ENCODE data around the gene CASKIN2.

Gene CASKIN2

GRCh38 chr17:75459590-75460267 lies 55.6 kb downstream of the CASKIN2 start:
- ATAC-seq, result no peak
- no peak for TF ChIP-seq ZNF8 (CRISPR knock-in tag; IDR thresholded peaks at IDR 0.05)
- TF ChIP-seq ISL1 (CRISPR knock-in tag; IDR thresholded peaks at IDR 0.05), result no peak
- no peak for TF ChIP-seq PPARA (CRISPR knock-in tag; IDR thresholded peaks at IDR 0.05; ENCODE audit: borderline replicate concordance)

- TF ChIP-seq CSRNP3 (CRISPR knock-in tag; IDR thresholded peaks at IDR 0.05) (no peak), BACH2 (CRISPR knock-in tag; IDR thresholded peaks at IDR 0.05; ENCODE audit: borderline replicate concordance) (no peak), ARNTL (CRISPR knock-in tag; IDR thresholded peaks at IDR 0.05; ENCODE audit: borderline replicate concordance, low read depth) (no peak), CSDC2 (CRISPR knock-in tag; IDR thresholded peaks at IDR 0.05) (no peak), TSHZ2 (CRISPR knock-in tag; IDR thresholded peaks at IDR 0.05) (no peak), PATZ1 (CRISPR knock-in tag; IDR thresholded peaks at IDR 0.05; ENCODE audit: borderline replicate concordance) (no peak), OSR1 (CRISPR knock-in tag; IDR thresholded peaks at IDR 0.05) (no peak), RARB (CRISPR knock-in tag; IDR thresholded peaks at IDR 0.05) (no peak), POU6F1 (CRISPR knock-in tag; IDR thresholded peaks at IDR 0.05; ENCODE audit: borderline replicate concordance, low read depth) (no peak), ZFP30 (CRISPR knock-in tag; IDR thresholded peaks at IDR 0.05) (no peak), TOX (CRISPR knock-in tag; IDR thresholded peaks at IDR 0.05; ENCODE audit: borderline replicate concordance) (no peak)
- ATAC-seq, result no peak
Measured at GRCh38 chr17:75459246-75459589, 56.1 kb downstream of the CASKIN2 start.

- no peak for TF ChIP-seq BACH2 (CRISPR knock-in tag; IDR thresholded peaks at IDR 0.05; ENCODE audit: borderline replicate concordance)
- TF ChIP-seq CSRNP3 (CRISPR knock-in tag; IDR thresholded peaks at IDR 0.05), result no peak
- TF ChIP-seq ZNF8 (CRISPR knock-in tag; IDR thresholded peaks at IDR 0.05), result no peak
- no peak for TF ChIP-seq TOX (CRISPR knock-in tag; IDR thresholded peaks at IDR 0.05; ENCODE audit: borderline replicate concordance)
- 0 out of 2 replicates have a peak, but pooled peaks have one; percentile 18 for TF ChIP-seq TSHZ2 (CRISPR knock-in tag; IDR thresholded peaks at IDR 0.05)
- TF ChIP-seq TCF4 (CRISPR knock-in tag; IDR thresholded peaks at IDR 0.05; ENCODE audit: borderline replicate concordance), result 0 out of 2 replicates have a peak, but pooled peaks have one; percentile 40
- ATAC-seq, result peak; percentile 65
Measured at GRCh38 chr17:75457047-75457654, 58.2 kb downstream of the CASKIN2 start.

Data from SK-N-SH treated with all-trans-retinoic acid at 6 μM for 48 hours (cell line).